HepG2 (cell line): ENCODE data around the gene PLD1. TPM values are rescaled to one million over a fixed set of nuclear protein-coding genes. Genes with fewer than 3 reads are reported as not detected.

Source experiments
- CSRNP1 ChIP-seq: sonication (generic); formaldehyde crosslinking; IDR thresholded peaks from 2 replicates; pipeline ENCODE4 v1.8.1; 2023; ENCODE audit warnings: mild to moderate bottlenecking, missing genetic modification reagents
- GMEB2 ChIP-seq: IDR thresholded peaks from 2 replicates; pipeline ENCODE4 v1.6.1; 2016; ENCODE audit warnings: missing biosample characterization, missing genetic modification reagents, low read depth
- HINFP ChIP-seq: sonication (generic); formaldehyde crosslinking; IDR thresholded peaks from 2 replicates; pipeline ENCODE4 v1.4.0; 2020; ENCODE audit warnings: low read depth, mild to moderate bottlenecking, missing genetic modification reagents
- IKZF1 ChIP-seq: fragments of 450-650 bp; IDR thresholded peaks from 2 replicates; pipeline ENCODE4 v1.7.1; 2016
- IRF1 ChIP-seq: sonication (generic); formaldehyde crosslinking; IDR thresholded peaks from 2 replicates; pipeline ENCODE4 v1.4.0; 2020; ENCODE audit warnings: low read depth, mild to moderate bottlenecking, missing genetic modification reagents
- JUN ChIP-seq: sonication (generic); formaldehyde crosslinking; IDR thresholded peaks from 2 replicates; pipeline ENCODE4 v1.4.0; 2020; ENCODE audit warnings: mild to moderate bottlenecking, missing genetic modification reagents
- PCBP1 ChIP-seq: fragments of 200-400 bp; formaldehyde crosslinking; IDR thresholded peaks from 2 replicates; pipeline ENCODE4 v1.6.1; 2017; ENCODE audit warnings: mild to moderate bottlenecking, low read depth, low read length, borderline replicate concordance
- RBM39 ChIP-seq: fragments of 200-400 bp; formaldehyde crosslinking; IDR thresholded peaks from one replicate; pipeline ENCODE4 v1.6.1; 2018; ENCODE audit warnings: antibody characterized with exemption, mild to moderate bottlenecking, low read depth, low read length; ENCODE audit not compliant: poor library complexity, severe bottlenecking
- USF2 ChIP-seq, 2 experiments: sonication (generic) in 1 of 2; formaldehyde crosslinking in 1 of 2; IDR thresholded peaks; 2 replicates each; pipeline versions ENCODE4 v1.5.1 to v1.6.1; 2011 to 2020; ENCODE audit warnings: borderline replicate concordance in 1 of 2, low read depth in 1 of 2, low read length in 1 of 2, mild to moderate bottlenecking in 1 of 2, missing genetic modification reagents in 1 of 2, moderate library complexity in 1 of 2
- XBP1 ChIP-seq: sonication (generic); formaldehyde crosslinking; IDR thresholded peaks from 2 replicates; pipeline ENCODE4 v1.5.0; 2020; ENCODE audit warnings: missing genetic modification reagents
- ZBTB44 ChIP-seq: sonication (generic); formaldehyde crosslinking; IDR thresholded peaks from 2 replicates; pipeline ENCODE4 v1.4.0; 2020; ENCODE audit warnings: missing genetic modification reagents
- ZKSCAN8 ChIP-seq: IDR thresholded peaks from 2 replicates; pipeline ENCODE4 v1.6.1; 2016; ENCODE audit warnings: borderline replicate concordance, missing genetic modification reagents, missing compliant biosample characterization
- ZNF260 ChIP-seq: sonication (generic); formaldehyde crosslinking; IDR thresholded peaks from 2 replicates; pipeline ENCODE4 v1.4.0; 2020; ENCODE audit warnings: missing genetic modification reagents, low read depth, mild to moderate bottlenecking, borderline replicate concordance
- ZNF710 ChIP-seq: sonication (generic); formaldehyde crosslinking; IDR thresholded peaks from 2 replicates; pipeline ENCODE4 v1.5.0; 2020; ENCODE audit warnings: mild to moderate bottlenecking, missing genetic modification reagents, borderline replicate concordance
- polyA plus RNA-seq, 8 experiments: library from polyadenylated mRNA; depleted of rRNA in 3 of 8; stranded (reverse) in 7 of 8; unstranded in 1 of 8; fragments of >200 nt; fragmentation: Illumina TruSeq in 4 of 8; extraction: Trizol in 4 of 8; gene quantifications; 2 replicates each; pipeline versions ENCODE4 v1.2.1 to v1.2.3, GENCODE V29; 2011 to 2016; ENCODE audit warnings: low read depth in 4 of 8, missing spikeins in 1 of 8, mixed read lengths in 1 of 8; ENCODE audit not compliant: insufficient read depth in 1 of 8
- total RNA-seq, 5 experiments: library from RNA; depleted of rRNA; stranded (reverse); fragments of >200 nt; fragmentation: Illumina TruSeq; extraction: Trizol; gene quantifications; 2 replicates each; pipeline ENCODE4 v1.2.3, GENCODE V29; 2016; ENCODE audit warnings: low read depth in 1 of 5

PLD1 gene
- total and polyA plus RNA-seq, 2 of the 13 experiments (the other 11 are each of a cell fraction or from before 2014, with no cell fraction given), result 27.1 to 59.4 TPM

GRCh38 chr3:171829841-171830517, 19.7 kb upstream of the PLD1 start (continued):
- TF ChIP-seq HINFP (peak; percentile 71; the same call in 1 of the 2 replicates), ZNF260 (CRISPR knock-in tag) (no peak), PCBP1 (no peak), ZNF710 (CRISPR knock-in tag) (peak; percentile 56; the same call in 1 of the 2 replicates), IRF1 (CRISPR knock-in tag) (no peak), ZBTB44 (no peak), GMEB2 (CRISPR knock-in tag) (no peak), CSRNP1 (CRISPR knock-in tag) (no peak), XBP1 (CRISPR knock-in tag) (no peak), RBM39 (no peak), JUN (no peak), IKZF1 (no peak), USF2 (IDR thresholded peaks at IDR 0.05; ENCODE audit: low read depth, low read length) (no peak), USF2 (CRISPR knock-in tag; IDR thresholded peaks at IDR 0.05; ENCODE audit: borderline replicate concordance) (no peak), ZKSCAN8 (no peak)
